RWPE1 (cell line): Measurements from ENCODE around the gene NHERF2.
A peak's percentile ranks its signal among the peaks of the same experiment; 100 is the strongest.
"Not testable (repeated sequence)": the region's sequence is repeated elsewhere in the genome, so short reads cannot be mapped to it uniquely, and the experiment has no call there.

Experiments used
- CTCF ChIA-PET: fragments of 350-600 bp; sonication (Branson Sonifier 250); formaldehyde crosslinking; extraction: SDS; loops from one replicate; lab custom pipeline; 2021; lab: Yijun Ruan, JAX
- POLR2A ChIA-PET: fragments of 400-600 bp; formaldehyde crosslinking; extraction: SDS; loops from one replicate; lab custom pipeline; 2020; ENCODE audit warnings: antibody characterized with exemption; ENCODE audit not compliant: low non-redundant PET; lab: Yijun Ruan, JAX
- DNase-seq: peaks from one replicate; pipeline ENCODE4 v3.0.0; 2012; ENCODE audit warnings: low spot score
- H3K27ac ChIP-seq: fragments of 450-650 bp; 2 replicates; pipeline ENCODE4 v1.5.1; 2017
- CTCF ChIP-seq: fragments of 450-650 bp; conservative IDR thresholded peaks from 2 replicates; pipeline ENCODE4 v1.5.1; 2017; ENCODE audit warnings: low read depth, mild to moderate bottlenecking

The NHERF2 gene

GRCh38 chr16:2008009-2008526 is 18.6 kb upstream of the NHERF2 start:
- POLR2A ChIA-PET = interaction anchor here (0.6 to 1.2 kb wide), 6 partner anchors 13 to 147 kb away, joined by 3 to 8 read pairs (median 3); partner anchors contain the start of genes RPS2 and TRAF7
- TF ChIP-seq CTCF = no peak
- DNase-seq = peak; percentile 88
- H3K27ac ChIP-seq = peak overlapping the region; percentile 98
- CTCF ChIA-PET = interaction anchor here (0.6 kb wide), 1 partner anchor 40 kb away, joined by 3 read pairs; no protein-coding TSS in a partner anchor

GRCh38 chr16:2008631-2009163 is 18.0 kb upstream of the NHERF2 start:
- ChIA-PET CTCF (interaction anchor here (0.6 kb wide), 1 partner anchor 41 kb away, joined by 4 read pairs; no protein-coding TSS in a partner anchor), POLR2A (interaction anchor here (0.5 to 1.2 kb wide), 6 partner anchors 14 to 147 kb away, joined by 3 to 8 read pairs (median 3); partner anchors contain the start of genes NTHL1, RPS2, TRAF7 and TSC2)
- no peak for DNase-seq

GRCh38 chr16:2009164-2009711 is 17.5 kb upstream of the NHERF2 start:
- peak overlapping the region; percentile 98 for H3K27ac ChIP-seq
- no peak for DNase-seq
- CTCF ChIA-PET = interaction anchor here (0.6 kb wide), 1 partner anchor 42 kb away, joined by 4 read pairs; no protein-coding TSS in a partner anchor
- TF ChIP-seq CTCF = no peak
- POLR2A ChIA-PET = interaction anchor here (0.5 kb wide), 1 partner anchor 39 kb away, joined by 3 read pairs; the partner anchor contains the start of genes NTHL1 and TSC2

More at GRCh38 chr16:2008631-2009163, 18.0 kb upstream of the NHERF2 start:
- H3K27ac ChIP-seq = peak overlapping the region; percentile 98
- TF ChIP-seq CTCF = no peak

- peak within 1 kb of the TSS; percentile 98 for H3K27ac ChIP-seq
- peak; percentile 81 for DNase-seq
- ChIA-PET CTCF (no interaction called here), POLR2A (no interaction called here)
- TF ChIP-seq CTCF = no peak
Measured at GRCh38 chr16:2009791-2010510, 16.8 kb upstream of the NHERF2 start, which contains the start of gene ZNF598. TSS of gene ZNF598 (minus strand) at chr16:2009821.

GRCh38 chr16:2011726-2012125 is 15.0 kb upstream of the NHERF2 start:
- CTCF ChIA-PET, DNase-seq: not testable (repeated sequence)
- H3K27ac ChIP-seq = peak overlapping the region; percentile 98
- POLR2A ChIA-PET = interaction anchor here (0.7 to 1.2 kb wide), 2 partner anchors 64 to 144 kb away, joined by 3 to 5 read pairs; partner anchors contain the start of gene TRAF7

GRCh38 chr16:2013527-2013926 is 13.2 kb upstream of the NHERF2 start:
- H3K27ac ChIP-seq = peak overlapping the region; percentile 98
- DNase-seq = no peak
- TF ChIP-seq CTCF = no peak
- CTCF ChIA-PET = no interaction called here
- POLR2A ChIA-PET = interaction anchor here (1.0 kb wide), 1 partner anchor 11 kb away, joined by 4 read pairs; no protein-coding TSS in a partner anchor
